Glutamatergic neuron (in vitro differentiated cells): ENCODE data around the gene KATNA1. TPM values are rescaled to one million over a fixed set of nuclear protein-coding genes. Genes with fewer than 3 reads are reported as not detected.

Experiments used
- DNase-seq: peaks from one replicate; pipeline ENCODE4 v3.0.0; 2022
- H3K27ac Mint-ChIP-seq: one replicate; pipeline ENCODE4 v1.8.0; 2020; ENCODE audit warnings: mild to moderate bottlenecking, mixed read lengths, inconsistent platforms; ENCODE audit not compliant: unreplicated experiment
- H3K27me3 Mint-ChIP-seq: one replicate; pipeline ENCODE4 v1.8.0; 2020; ENCODE audit warnings: mild to moderate bottlenecking, moderate library complexity, mixed read lengths, inconsistent platforms; ENCODE audit not compliant: unreplicated experiment
- H3K36me3 Mint-ChIP-seq: one replicate; pipeline ENCODE4 v1.8.0; 2020; ENCODE audit warnings: mild to moderate bottlenecking, mixed read lengths, inconsistent platforms; ENCODE audit not compliant: unreplicated experiment
- H3K4me1 Mint-ChIP-seq: one replicate; pipeline ENCODE4 v1.8.0; 2020; ENCODE audit warnings: mild to moderate bottlenecking, low read depth, mixed read lengths, inconsistent platforms; ENCODE audit not compliant: unreplicated experiment
- H3K4me3 Mint-ChIP-seq: one replicate; pipeline ENCODE4 v1.8.0; 2020; ENCODE audit warnings: mild to moderate bottlenecking, mixed read lengths, inconsistent platforms; ENCODE audit not compliant: unreplicated experiment
- H3K9me3 Mint-ChIP-seq: one replicate; pipeline ENCODE4 v1.8.0; 2020; ENCODE audit warnings: mild to moderate bottlenecking, moderate library complexity, mixed read lengths, inconsistent platforms; ENCODE audit not compliant: unreplicated experiment
- long read RNA-seq: library from polyadenylated mRNA; unstranded; transcript quantifications from one replicate; pipeline ENCODE4 v2.0.0, GENCODE V29; 2020; ENCODE audit not compliant: unreplicated experiment
- total RNA-seq: library from RNA; stranded (reverse); fragmentation: NEBNext Ultra II Directional; extraction: Animal tissue kit (Norgen Biotek cat#: 25700); gene quantifications from one replicate; pipeline ENCODE4 v1.2.1, GENCODE V29; 2021; ENCODE audit not compliant: unreplicated experiment
- TF ChIP-seq, protein P1 (sequence below): fragments of 200-600 bp; sonication (generic); IDR thresholded peaks from one replicate; pipeline ENCODE4 v1.5.0; 2021; ENCODE audit not compliant: partially characterized antibody, unreplicated experiment

The KATNA1 gene
- total RNA-seq = 10.9 TPM
- long read RNA-seq, transcript KATNA1-203 (11 exons, 1,984 nt) = major isoform, 10 of 14 reads
- long read RNA-seq, partial matches to known transcripts = 2 of 14 reads
- long read RNA-seq, other reads (novel, unspliced or antisense) = 1 of 14 reads

DNA sequence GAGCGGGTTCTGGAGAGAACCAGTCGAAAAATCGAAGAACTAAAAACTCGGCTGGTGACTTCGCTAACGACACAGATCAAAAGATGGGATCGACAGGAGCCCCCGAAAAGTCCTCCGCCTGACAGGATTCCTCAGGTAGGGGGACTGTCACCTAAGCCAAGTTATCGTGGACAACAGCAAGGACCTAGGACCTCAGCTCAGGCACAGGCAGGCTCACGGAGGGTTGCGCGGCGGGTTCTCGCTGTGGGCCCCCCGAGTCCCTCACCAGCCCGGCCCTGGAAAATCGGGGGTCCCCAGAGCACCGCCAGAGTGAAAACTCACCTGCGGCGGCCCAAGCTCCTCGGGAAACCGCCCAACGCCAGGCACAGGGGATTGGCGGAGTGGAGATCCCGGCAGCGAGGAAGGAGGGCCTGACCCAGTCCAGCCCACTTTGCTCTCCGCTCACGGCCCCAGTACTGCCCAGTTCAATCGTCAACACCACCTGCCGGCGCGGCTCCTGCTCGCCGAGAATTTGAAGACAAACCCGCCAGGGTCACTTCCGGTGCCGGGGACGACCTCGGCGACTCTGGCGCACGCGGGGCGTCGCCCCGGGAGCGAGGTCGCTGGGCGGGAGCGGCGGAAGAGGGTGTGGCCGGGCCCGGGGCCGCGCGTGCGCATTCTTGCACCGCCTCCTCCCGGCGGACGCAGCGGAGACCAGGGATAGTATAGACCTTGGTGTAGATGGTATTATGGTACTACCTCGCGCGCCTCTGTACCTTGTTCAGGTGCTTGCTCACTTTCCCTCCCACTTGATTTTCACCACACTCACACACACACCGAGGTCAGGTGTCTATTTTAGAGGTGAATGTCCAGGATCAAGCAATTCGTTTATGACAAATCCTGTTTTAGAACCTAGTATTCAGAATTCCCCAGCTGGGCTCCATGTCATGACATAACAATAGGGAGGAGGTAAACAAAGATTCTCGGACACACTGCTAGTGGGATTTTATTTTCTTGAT lies at the start of gene KATNA1:
KATNA1 (minus strand) TSS at position 567 of the 998 bp plus-strand sequence. CDS start 10,167 bp downstream, outside the sequence.
- Mint-ChIP-seq H3K36me3 (no peaks in the 10 kb centered on the region), H3K9me3 (no peaks in the 10 kb centered on the region), H3K27me3 (no peaks in the 10 kb centered on the region), H3K27ac (peak within 1 kb of the TSS; percentile 89), H3K4me1 (no peaks in the 10 kb centered on the region), H3K4me3 (peak within 1 kb of the TSS; percentile 91)
- peak; percentile 90 for DNase-seq
- TF ChIP-seq, protein P1, sequence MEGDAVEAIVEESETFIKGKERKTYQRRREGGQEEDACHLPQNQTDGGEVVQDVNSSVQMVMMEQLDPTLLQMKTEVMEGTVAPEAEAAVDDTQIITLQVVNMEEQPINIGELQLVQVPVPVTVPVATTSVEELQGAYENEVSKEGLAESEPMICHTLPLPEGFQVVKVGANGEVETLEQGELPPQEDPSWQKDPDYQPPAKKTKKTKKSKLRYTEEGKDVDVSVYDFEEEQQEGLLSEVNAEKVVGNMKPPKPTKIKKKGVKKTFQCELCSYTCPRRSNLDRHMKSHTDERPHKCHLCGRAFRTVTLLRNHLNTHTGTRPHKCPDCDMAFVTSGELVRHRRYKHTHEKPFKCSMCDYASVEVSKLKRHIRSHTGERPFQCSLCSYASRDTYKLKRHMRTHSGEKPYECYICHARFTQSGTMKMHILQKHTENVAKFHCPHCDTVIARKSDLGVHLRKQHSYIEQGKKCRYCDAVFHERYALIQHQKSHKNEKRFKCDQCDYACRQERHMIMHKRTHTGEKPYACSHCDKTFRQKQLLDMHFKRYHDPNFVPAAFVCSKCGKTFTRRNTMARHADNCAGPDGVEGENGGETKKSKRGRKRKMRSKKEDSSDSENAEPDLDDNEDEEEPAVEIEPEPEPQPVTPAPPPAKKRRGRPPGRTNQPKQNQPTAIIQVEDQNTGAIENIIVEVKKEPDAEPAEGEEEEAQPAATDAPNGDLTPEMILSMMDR = no peak

GRCh38 chr6:149698175-149698574 lies 49.7 kb upstream of the KATNA1 start:
- TF ChIP-seq, protein P1 = no peak
- Mint-ChIP-seq H3K27ac (no peak overlapping the region), H3K27me3 (peaks cover 4% of the 10 kb centered on the region), H3K9me3 (peaks cover 6% of the 10 kb centered on the region), H3K4me3 (no peak overlapping the region), H3K36me3 (no peaks in the 10 kb centered on the region), H3K4me1 (peaks cover 12% of the 10 kb centered on the region)
- no peak for DNase-seq

GRCh38 chr6:149696901-149697300 lies 48.4 kb upstream of the KATNA1 start:
- Mint-ChIP-seq H3K36me3 (no peaks in the 10 kb centered on the region), H3K4me1 (peaks cover 12% of the 10 kb centered on the region), H3K4me3 (no peak overlapping the region), H3K9me3 (peaks cover 6% of the 10 kb centered on the region), H3K27ac (no peak overlapping the region), H3K27me3 (peaks cover 4% of the 10 kb centered on the region)
- DNase-seq = no peak
- TF ChIP-seq, protein P1 = no peak

DNA sequence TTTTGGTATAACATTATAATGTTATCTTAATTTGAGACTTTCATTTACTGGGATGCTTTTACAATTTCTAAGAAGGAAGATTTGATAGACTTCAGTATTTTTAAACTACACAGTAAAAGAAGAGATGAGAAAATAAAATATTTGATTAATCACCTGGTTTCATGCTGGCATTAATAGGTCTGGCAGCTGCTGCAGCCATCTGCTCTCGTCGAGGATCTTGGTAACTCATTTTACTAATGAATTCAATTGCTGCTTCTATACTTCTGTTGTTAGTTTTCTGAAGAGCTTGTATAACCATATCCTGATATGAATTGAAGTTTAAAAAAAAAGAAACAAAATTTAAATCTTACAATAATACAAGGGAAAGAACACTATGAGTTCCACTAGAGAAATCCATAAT lies 46.4 kb upstream of the KATNA1 start:
- TF ChIP-seq, protein P1 = no peak
- H3K27ac Mint-ChIP-seq = peak overlapping the region; percentile 92
- H3K4me1 Mint-ChIP-seq = peaks cover 12% of the 10 kb centered on the region
- H3K9me3 Mint-ChIP-seq = peaks cover 6% of the 10 kb centered on the region
- DNase-seq = peak; percentile 43
- peak overlapping the region; percentile 57 for H3K4me3 Mint-ChIP-seq
- H3K27me3 Mint-ChIP-seq = peaks cover 6% of the 10 kb centered on the region
- no peaks in the 10 kb centered on the region for H3K36me3 Mint-ChIP-seq
